Activated CD4-positive, alpha-beta memory T cell treated with anti-CD3 and anti-CD28 coated beads, Interleukin-2, amount 10 ng/mL, durations not matched to agents 7 days and 5 days (primary cell): Measurements from ENCODE around the gene BCAS2. TPM values are rescaled to one million over a fixed set of nuclear protein-coding genes. Genes with fewer than 3 reads are reported as not detected.

Source experiments
- total RNA-seq, 2 experiments: library from RNA; stranded (reverse); gene quantifications; one replicate each; pipeline ENCODE4 v1.2.3, GENCODE V29; 2021

BCAS2 gene
- total RNA-seq, 2 experiments from 2014 or later = 45.0 to 45.5 TPM

Other genes with a start within 250 kb of the BCAS2 start
- 10 to 100 TPM; 36.0 to 36.5 TPM for gene TRIM33, start 70.4 kb downstream of the BCAS2 start, total RNA-seq
- under 1 TPM; 0.43 to 0.83 TPM for gene DENND2C, start 88.4 kb upstream of the BCAS2 start, total RNA-seq
- not detected for gene AMPD1, start 113.9 kb upstream of the BCAS2 start, total RNA-seq
- 10 to 100 TPM; 53.4 to 54.1 TPM for gene NRAS, start 135.2 kb upstream of the BCAS2 start, total RNA-seq
- gene CSDE1, start 176.4 kb upstream of the BCAS2 start, total RNA-seq = 100 to 1,000 TPM; 407 to 411 TPM
- 10 to 100 TPM; 59.4 to 68.5 TPM for gene SIKE1, start 199.1 kb upstream of the BCAS2 start, total RNA-seq